Body of pancreas (tissue), 4 donors: Measurements from ENCODE around the gene COPG2.

Experiments
- CTCF ChIP-seq, 7 experiments: fragments of 450-650 bp in 4 of 7; fragments of 200-600 bp in 3 of 7; sonication (generic) in 3 of 7; IDR thresholded peaks; one replicate each; pipeline ENCODE4 v1.5.1; 2016 to 2019; ENCODE audit warnings: antibody characterized with exemption in 7 of 7
- POLR2A ChIP-seq, 3 donors: fragments of 450-650 bp; IDR thresholded peaks; one replicate each; pipeline ENCODE4 v1.6.1; 2016; ENCODE audit warnings: antibody characterized with exemption in 3 of 3, mild to moderate bottlenecking in 2 of 3

DNA sequence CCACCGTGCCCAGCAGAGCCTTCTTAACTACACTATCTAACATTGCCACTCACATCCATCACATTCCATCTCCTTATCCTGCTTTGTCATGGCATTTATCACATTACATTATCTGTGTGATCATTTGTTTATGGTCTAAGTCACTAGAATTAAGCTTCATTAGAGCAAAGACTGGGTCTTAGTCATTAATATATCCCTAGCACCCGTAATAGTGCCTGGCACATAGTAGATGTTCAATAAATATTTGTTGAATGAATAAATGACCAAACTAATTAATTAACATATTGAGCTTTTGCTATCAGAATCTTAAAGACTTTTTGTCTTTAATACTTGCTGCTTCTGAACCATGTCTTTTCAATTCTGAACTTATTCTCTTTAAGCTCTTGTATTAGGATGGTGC lies 5.9 kb upstream of the COPG2 start:
- TF ChIP-seq CTCF (IDR thresholded peaks at IDR 0.05): no peak
- no peak for TF ChIP-seq POLR2A (IDR thresholded peaks at IDR 0.05)
